NB4 (cell line): ENCODE data around the gene BMP2.

Experiments
- POLR2A ChIP-seq: IDR thresholded peaks from 2 replicates; pipeline ENCODE4 v1.6.1; 2011; ENCODE audit warnings: mild to moderate bottlenecking; ENCODE audit not compliant: insufficient read length; ENCODE audit errors: extremely low read depth
- TF ChIP-seq, protein P1 (sequence below): IDR thresholded peaks from one replicate; pipeline ENCODE4 v1.5.1; 2012; ENCODE audit warnings: low read depth, low read length

DNA sequence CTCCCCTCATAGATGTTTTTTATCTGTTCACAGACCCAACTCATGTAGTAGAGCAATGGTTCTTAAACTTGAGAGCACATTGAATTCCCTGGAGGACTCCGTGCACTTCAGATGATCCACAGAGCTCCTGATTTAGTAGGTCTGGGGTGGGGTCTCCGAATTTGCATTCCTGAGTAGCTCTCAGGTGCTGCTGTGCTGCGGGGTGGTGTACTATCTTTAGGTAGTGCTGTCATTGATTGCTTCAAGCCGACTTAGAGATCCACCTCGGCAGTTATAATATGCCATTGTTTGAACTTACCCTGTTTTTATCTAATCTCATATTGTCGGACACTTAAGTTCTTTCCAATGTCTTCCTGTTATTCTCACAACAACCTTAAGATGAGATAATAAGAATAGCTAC is 45.0 kb downstream of the BMP2 start:
- TF ChIP-seq, protein P1, sequence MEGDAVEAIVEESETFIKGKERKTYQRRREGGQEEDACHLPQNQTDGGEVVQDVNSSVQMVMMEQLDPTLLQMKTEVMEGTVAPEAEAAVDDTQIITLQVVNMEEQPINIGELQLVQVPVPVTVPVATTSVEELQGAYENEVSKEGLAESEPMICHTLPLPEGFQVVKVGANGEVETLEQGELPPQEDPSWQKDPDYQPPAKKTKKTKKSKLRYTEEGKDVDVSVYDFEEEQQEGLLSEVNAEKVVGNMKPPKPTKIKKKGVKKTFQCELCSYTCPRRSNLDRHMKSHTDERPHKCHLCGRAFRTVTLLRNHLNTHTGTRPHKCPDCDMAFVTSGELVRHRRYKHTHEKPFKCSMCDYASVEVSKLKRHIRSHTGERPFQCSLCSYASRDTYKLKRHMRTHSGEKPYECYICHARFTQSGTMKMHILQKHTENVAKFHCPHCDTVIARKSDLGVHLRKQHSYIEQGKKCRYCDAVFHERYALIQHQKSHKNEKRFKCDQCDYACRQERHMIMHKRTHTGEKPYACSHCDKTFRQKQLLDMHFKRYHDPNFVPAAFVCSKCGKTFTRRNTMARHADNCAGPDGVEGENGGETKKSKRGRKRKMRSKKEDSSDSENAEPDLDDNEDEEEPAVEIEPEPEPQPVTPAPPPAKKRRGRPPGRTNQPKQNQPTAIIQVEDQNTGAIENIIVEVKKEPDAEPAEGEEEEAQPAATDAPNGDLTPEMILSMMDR = no peak
- TF ChIP-seq POLR2A = no peak
